AG04450 (cell line): ENCODE measurements around the gene ELP4. TPM values are rescaled to one million over a fixed set of nuclear protein-coding genes. Genes with fewer than 3 reads are reported as not detected.

Experiments
- CTCF ChIA-PET: fragments of 300-600, 350-600 bp; formaldehyde crosslinking; extraction: SDS; loops from one replicate; lab custom pipeline; 2022; ENCODE audit warnings: antibody characterized with exemption, inconsistent platforms; lab: Charles Lee
- POLR2A ChIA-PET: fragments of 350-600 bp; formaldehyde crosslinking; extraction: SDS; loops from one replicate; lab custom pipeline; 2021; ENCODE audit warnings: antibody characterized with exemption, inconsistent platforms; lab: Yijun Ruan, JAX
- DNase-seq: peaks from one replicate; pipeline ENCODE4 v3.0.0-alpha.2; 2011; ENCODE audit warnings: low read depth, low spot score
- H3K27ac ChIP-seq: one replicate; pipeline ENCODE4 v1.5.1; 2012; ENCODE audit warnings: low read depth, low read length, control low read depth
- H3K27me3 ChIP-seq: one replicate; pipeline ENCODE4 v1.6.0; 2012; ENCODE audit warnings: low read length; ENCODE audit not compliant: control insufficient read depth, insufficient read depth
- H3K4me3 ChIP-seq: 2 replicates; pipeline ENCODE4 v1.5.1; 2011; ENCODE audit warnings: mild to moderate bottlenecking, low read depth, low read length, control low read depth
- H3K9me3 ChIP-seq: 2 replicates; pipeline ENCODE4 v1.5.1; 2012; ENCODE audit warnings: low read length; ENCODE audit not compliant: control insufficient read depth, insufficient read depth
- CTCF ChIP-seq: IDR thresholded peaks from 2 replicates; pipeline ENCODE4 v1.5.1; 2011; ENCODE audit warnings: low read depth, low read length, control low read depth, inconsistent platforms
- polyA plus RNA-seq: library from polyadenylated mRNA; depleted of rRNA; stranded (reverse); fragments of >200 nt; gene quantifications from 2 replicates; pipeline ENCODE4 v1.2.3, GENCODE V29; 2011

Gene ELP4
- polyA plus RNA-seq, 1 experiment, result 15.5 TPM

GRCh38 chr11:31531293-31531692 lies 21.7 kb downstream of the ELP4 start:
- no peak overlapping the region for H3K4me3 ChIP-seq
- no peak for TF ChIP-seq CTCF
- CTCF ChIA-PET, result no interaction called here
- POLR2A ChIA-PET, result no interaction called here
- DNase-seq, result no peak
- H3K27ac ChIP-seq, result no peak overlapping the region
- H3K27me3 ChIP-seq, result no peaks in the 10 kb centered on the region
- H3K9me3 ChIP-seq, result no peaks in the 10 kb centered on the region

GRCh38 chr11:31535479-31535878 lies 25.9 kb downstream of the ELP4 start:
- no peak for DNase-seq
- Histone ChIP-seq H3K9me3 (no peaks in the 10 kb centered on the region), H3K27ac (no peak overlapping the region), H3K27me3 (no peaks in the 10 kb centered on the region), H3K4me3 (no peak overlapping the region)
- CTCF ChIA-PET, result no interaction called here
- no peak for TF ChIP-seq CTCF
- POLR2A ChIA-PET, result no interaction called here

GRCh38 chr11:31542862-31543261 lies 33.3 kb downstream of the ELP4 start:
- H3K27me3 ChIP-seq, result no peaks in the 10 kb centered on the region
- DNase-seq, result no peak
- no peak for TF ChIP-seq CTCF
- H3K4me3 ChIP-seq, result no peak overlapping the region
- H3K27ac ChIP-seq, result no peak overlapping the region
- ChIA-PET POLR2A (no interaction called here), CTCF (interaction anchor here (0.6 to 0.7 kb wide), 2 partner anchors 18 to 254 kb away, joined by 3 read pairs; no protein-coding TSS in a partner anchor)
- peaks cover 4% of the 10 kb centered on the region; the same call in 1 of the 2 replicates for H3K9me3 ChIP-seq

GRCh38 chr11:31555938-31556337 lies 46.4 kb downstream of the ELP4 start:
- no peaks in the 10 kb centered on the region for H3K9me3 ChIP-seq
- H3K27ac ChIP-seq, result no peak overlapping the region
- POLR2A ChIA-PET, result no interaction called here
- no peaks in the 10 kb centered on the region for H3K27me3 ChIP-seq
- H3K4me3 ChIP-seq, result no peak overlapping the region
- TF ChIP-seq CTCF, result no peak
- CTCF ChIA-PET, result interaction anchor here (1.0 to 1.6 kb wide), 2 partner anchors 315 kb away, joined by 3 to 5 read pairs; no protein-coding TSS in a partner anchor
- no peak for DNase-seq

GRCh38 chr11:31558001-31558400 lies 48.4 kb downstream of the ELP4 start:
- Histone ChIP-seq H3K9me3 (no peaks in the 10 kb centered on the region), H3K4me3 (no peak overlapping the region), H3K27ac (no peak overlapping the region), H3K27me3 (no peaks in the 10 kb centered on the region)
- no peak for TF ChIP-seq CTCF
- ChIA-PET POLR2A (no interaction called here), CTCF (interaction anchor here (1.0 kb wide), 1 partner anchor 618 kb away, joined by 3 read pairs; no protein-coding TSS in a partner anchor)
- DNase-seq, result no peak
